H9 (cell line): ENCODE data around the gene TACR1. TPM values are rescaled to one million over a fixed set of nuclear protein-coding genes. Genes with fewer than 3 reads are reported as not detected.

Source experiments
- DNase-seq: peaks from one replicate; pipeline ENCODE4 v3.0.0-alpha.2; 2017
- H2AFZ ChIP-seq: one replicate; pipeline ENCODE4 v1.6.1; 2013; ENCODE audit warnings: mild to moderate bottlenecking, low read length, control low read depth, moderate library complexity
- H2AK5ac ChIP-seq: 2 replicates; pipeline ENCODE4 v1.6.1; 2013; ENCODE audit warnings: low read length, control low read depth, mixed read lengths; ENCODE audit not compliant: insufficient read length
- H2BK120ac ChIP-seq: one replicate; pipeline ENCODE4 v1.6.1; 2013; ENCODE audit warnings: low read depth, mild to moderate bottlenecking, low read length, control low read depth, inconsistent platforms; ENCODE audit not compliant: poor library complexity, severe bottlenecking
- H2BK12ac ChIP-seq: 2 replicates; pipeline ENCODE4 v1.6.1; 2013; ENCODE audit warnings: low read length, control low read depth, mixed read lengths, low read depth; ENCODE audit not compliant: insufficient read length
- H2BK15ac ChIP-seq: 2 replicates; pipeline ENCODE4 v1.6.1; 2013; ENCODE audit warnings: low read depth, low read length, control low read depth
- H2BK20ac ChIP-seq: one replicate; pipeline ENCODE4 v1.6.1; 2013; ENCODE audit warnings: low read depth, mild to moderate bottlenecking, low read length, control low read depth, inconsistent platforms; ENCODE audit not compliant: poor library complexity, severe bottlenecking
- H2BK5ac ChIP-seq: 2 replicates; pipeline ENCODE4 v1.6.1; 2013; ENCODE audit warnings: low read length, control low read depth, mixed read lengths; ENCODE audit not compliant: insufficient read length
- H3K14ac ChIP-seq: 2 replicates; pipeline ENCODE4 v1.6.1; 2013; ENCODE audit warnings: low read length, control low read depth; ENCODE audit not compliant: insufficient read depth
- H3K18ac ChIP-seq: 2 replicates; pipeline ENCODE4 v1.6.1; 2013; ENCODE audit warnings: low read depth, mild to moderate bottlenecking, mixed read lengths, low read length, control low read depth; ENCODE audit not compliant: insufficient read length
- H3K23ac ChIP-seq: 2 replicates; pipeline ENCODE4 v1.6.1; 2013; ENCODE audit warnings: low read length, control low read depth, mixed read lengths, low read depth; ENCODE audit not compliant: insufficient read length
- H3K23me2 ChIP-seq: 2 replicates; pipeline ENCODE4 v1.6.1; 2013; ENCODE audit warnings: low read depth, mild to moderate bottlenecking, mixed read lengths, low read length, control low read depth; ENCODE audit not compliant: insufficient read length, poor library complexity, severe bottlenecking
- H3K27ac ChIP-seq: 2 replicates; pipeline ENCODE4 v1.5.1; 2013; ENCODE audit warnings: low read length, control low read depth, mixed read lengths, low read depth; ENCODE audit not compliant: insufficient read length
- H3K27me3 ChIP-seq: 2 replicates; pipeline ENCODE4 v1.6.1; 2013; ENCODE audit warnings: low read length, control low read depth, inconsistent platforms; ENCODE audit not compliant: insufficient read depth
- H3K4ac ChIP-seq: 2 replicates; pipeline ENCODE4 v1.6.1; 2013; ENCODE audit warnings: low read depth, mild to moderate bottlenecking, control low read depth, inconsistent platforms, low read length, moderate library complexity
- H3K4me1 ChIP-seq: 2 replicates; pipeline ENCODE4 v1.6.1; 2013; ENCODE audit warnings: low read length, control low read depth, inconsistent platforms; ENCODE audit not compliant: insufficient read depth
- H3K4me2 ChIP-seq: 2 replicates; pipeline ENCODE4 v1.6.1; 2013; ENCODE audit warnings: low read length, control low read depth, mixed read lengths; ENCODE audit not compliant: insufficient read length, insufficient read depth
- H3K56ac ChIP-seq: 2 replicates; pipeline ENCODE4 v1.6.1; 2013; ENCODE audit warnings: low read depth, mild to moderate bottlenecking, mixed read lengths, low read length, control low read depth; ENCODE audit not compliant: insufficient read length
- H3K79me1 ChIP-seq: 2 replicates; pipeline ENCODE4 v1.6.1; 2013; ENCODE audit warnings: low read depth, mild to moderate bottlenecking, moderate library complexity, low read length, control low read depth, inconsistent platforms; ENCODE audit not compliant: insufficient read depth, poor library complexity, severe bottlenecking
- H3K79me2 ChIP-seq: 2 replicates; pipeline ENCODE4 v1.6.1; 2013; ENCODE audit warnings: low read length, control low read depth, inconsistent platforms; ENCODE audit not compliant: insufficient read depth
- H3K9ac ChIP-seq: 2 replicates; pipeline ENCODE4 v1.6.1; 2013; ENCODE audit warnings: low read length, control low read depth, mixed read lengths; ENCODE audit not compliant: insufficient read length; ENCODE audit errors: extremely low read depth
- H3K9me3 ChIP-seq: one replicate; pipeline ENCODE4 v1.6.1; 2013; ENCODE audit warnings: low read depth, low read length, inconsistent platforms; ENCODE audit not compliant: control insufficient read depth
- H3T11ph ChIP-seq: one replicate; pipeline ENCODE4 v1.6.1; 2013; ENCODE audit warnings: mild to moderate bottlenecking, low read length, control low read depth, inconsistent platforms
- H4K20me1 ChIP-seq: one replicate; pipeline ENCODE4 v1.6.1; 2013; ENCODE audit not compliant: control insufficient read depth, insufficient read length, insufficient read depth
- H4K5ac ChIP-seq: 2 replicates; pipeline ENCODE4 v1.6.1; 2013; ENCODE audit warnings: low read depth, mild to moderate bottlenecking, mixed read lengths, low read length, control low read depth; ENCODE audit not compliant: insufficient read length
- H4K8ac ChIP-seq: replicated peaks from 2 replicates; pipeline ENCODE4 v1.6.1; 2013; ENCODE audit warnings: low read length, control low read depth, mixed read lengths, low read depth; ENCODE audit not compliant: insufficient read length
- H4K91ac ChIP-seq: 2 replicates; pipeline ENCODE4 v1.6.1; 2013; ENCODE audit warnings: low read depth, mild to moderate bottlenecking, moderate library complexity, mixed read lengths, low read length, control low read depth; ENCODE audit not compliant: insufficient read length
- H3K27ac Mint-ChIP-seq, 3 experiments: 2 replicates in 2 of 3; 3 replicates in 1 of 3; pipeline ENCODE4 v1.8.0; 2020 to 2021; ENCODE audit warnings: mixed read lengths in 3 of 3, mild to moderate bottlenecking in 1 of 3, moderate library complexity in 1 of 3
- H3K27me3 Mint-ChIP-seq: 2 replicates; pipeline ENCODE4 v1.8.0; 2021; ENCODE audit warnings: low read depth, mild to moderate bottlenecking, moderate library complexity, mixed read lengths
- H3K36me3 Mint-ChIP-seq, 3 experiments: 2 replicates in 2 of 3; 3 replicates in 1 of 3; pipeline ENCODE4 v1.8.0; 2020 to 2021; ENCODE audit warnings: low read depth in 3 of 3, mixed read lengths in 3 of 3; ENCODE audit not compliant: insufficient read depth in 1 of 3
- H3K4me1 Mint-ChIP-seq, 2 experiments: 2 replicates each; pipeline ENCODE4 v1.8.0; 2020; ENCODE audit warnings: mixed read lengths in 2 of 2
- H3K4me3 Mint-ChIP-seq, 2 experiments: 2 replicates in 1 of 2; 3 replicates in 1 of 2; pipeline ENCODE4 v1.8.0; 2020 to 2021; ENCODE audit warnings: mild to moderate bottlenecking in 2 of 2, mixed read lengths in 2 of 2, moderate library complexity in 1 of 2
- H3K9me3 Mint-ChIP-seq, 2 experiments: 2 replicates in 1 of 2; 3 replicates in 1 of 2; pipeline ENCODE4 v1.8.0; 2020; ENCODE audit warnings: mild to moderate bottlenecking in 2 of 2, mixed read lengths in 2 of 2, moderate library complexity in 1 of 2
- WGBS: extraction: QIAGEN DNeasy Blood & Tissue Kit; methylation state at CpG from one replicate; pipeline ENCODE4 v1.1.7; 2013; ENCODE audit warnings: missing lambda C conversion rate, low lambda C conversion rate, mixed read lengths; ENCODE audit not compliant: insufficient read length; ENCODE audit errors: extremely low coverage; 5-methylcytosine and 5-hydroxymethylcytosine counted together
- total RNA-seq: library from RNA; stranded (reverse); gene quantifications from 2 replicates; pipeline ENCODE4 v1.2.1, GENCODE V29; 2021
- TF ChIP-seq, protein P1 (sequence below): fragments of 200-600 bp; sonication (generic); conservative IDR thresholded peaks from 3 replicates; pipeline ENCODE4 v1.8.0; 2021; ENCODE audit warnings: antibody characterized with exemption, mild to moderate bottlenecking

Gene TACR1
- total RNA-seq, 1 experiment from 2014 or later: 1.4 TPM

DNA sequence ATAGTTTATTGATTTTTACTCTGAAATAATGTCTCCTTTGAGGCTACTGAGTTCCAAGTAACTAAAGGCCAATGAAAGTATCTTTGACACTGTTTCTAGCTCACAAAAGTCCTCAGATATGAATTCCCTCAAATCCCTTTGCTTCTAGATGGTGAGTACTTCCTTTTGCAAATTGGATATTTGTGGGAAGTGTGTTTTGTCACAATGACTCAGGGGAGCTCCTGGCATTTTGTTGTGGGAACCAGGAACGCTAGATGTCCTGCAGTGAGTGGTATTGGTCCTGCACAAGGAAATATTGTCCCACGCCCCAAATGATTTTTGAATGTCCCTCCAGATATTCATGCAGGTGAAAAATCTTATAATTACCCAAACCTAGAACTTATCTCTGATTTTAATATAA lies 24.3 kb downstream of the TACR1 start:
- no peak overlapping the region for H3K4me3 Mint-ChIP-seq

More for the DNA sequence above, 24.3 kb downstream of the TACR1 start:
- Histone ChIP-seq H4K5ac (no peak overlapping the region), H2BK12ac (no peak overlapping the region), H3K9me3 (no peaks in the 10 kb centered on the region), H3K23me2 (no peaks in the 10 kb centered on the region), H2AK5ac (no peak overlapping the region), H3K14ac (no peak overlapping the region), H3K4me1 (peaks cover 9% of the 10 kb centered on the region; the same call in 1 of the 2 replicates), H2BK5ac (no peak overlapping the region), H4K91ac (no peak overlapping the region), H2BK15ac (no peak overlapping the region), H3K4me2 (no peak overlapping the region), H2BK120ac (no peak overlapping the region), H3K27ac (no peak overlapping the region), H3K56ac (no peak overlapping the region), H4K20me1 (no peaks in the 10 kb centered on the region), H3K27me3 (no peaks in the 10 kb centered on the region), H3T11ph (no peak overlapping the region), H3K23ac (no peak overlapping the region), H2AFZ (no peak overlapping the region), H2BK20ac (no peak overlapping the region), H3K4ac (no peak overlapping the region), H3K79me2 (no peaks in the 10 kb centered on the region), H4K8ac (no peak overlapping the region), H3K18ac (no peak overlapping the region), H3K9ac (no peak overlapping the region), H3K79me1 (no peaks in the 10 kb centered on the region)
- DNase-seq: no peak
- Mint-ChIP-seq H3K4me1 (peaks cover 50 to 52% of the 10 kb centered on the region in 2 experiments), H3K9me3 (peaks cover 8 to 11% of the 10 kb centered on the region in 2 experiments), H3K36me3 (peaks cover 7 to 23% (median 13%) of the 10 kb centered on the region in 3 experiments), H3K27me3 (no peaks in the 10 kb centered on the region), H3K27ac (no peak overlapping the region; a peak in 1 of 7 replicates)
- TF ChIP-seq, protein P1, sequence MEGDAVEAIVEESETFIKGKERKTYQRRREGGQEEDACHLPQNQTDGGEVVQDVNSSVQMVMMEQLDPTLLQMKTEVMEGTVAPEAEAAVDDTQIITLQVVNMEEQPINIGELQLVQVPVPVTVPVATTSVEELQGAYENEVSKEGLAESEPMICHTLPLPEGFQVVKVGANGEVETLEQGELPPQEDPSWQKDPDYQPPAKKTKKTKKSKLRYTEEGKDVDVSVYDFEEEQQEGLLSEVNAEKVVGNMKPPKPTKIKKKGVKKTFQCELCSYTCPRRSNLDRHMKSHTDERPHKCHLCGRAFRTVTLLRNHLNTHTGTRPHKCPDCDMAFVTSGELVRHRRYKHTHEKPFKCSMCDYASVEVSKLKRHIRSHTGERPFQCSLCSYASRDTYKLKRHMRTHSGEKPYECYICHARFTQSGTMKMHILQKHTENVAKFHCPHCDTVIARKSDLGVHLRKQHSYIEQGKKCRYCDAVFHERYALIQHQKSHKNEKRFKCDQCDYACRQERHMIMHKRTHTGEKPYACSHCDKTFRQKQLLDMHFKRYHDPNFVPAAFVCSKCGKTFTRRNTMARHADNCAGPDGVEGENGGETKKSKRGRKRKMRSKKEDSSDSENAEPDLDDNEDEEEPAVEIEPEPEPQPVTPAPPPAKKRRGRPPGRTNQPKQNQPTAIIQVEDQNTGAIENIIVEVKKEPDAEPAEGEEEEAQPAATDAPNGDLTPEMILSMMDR: no peak
- no CpG with 5 or more reads among the region's 2 CpGs for WGBS
